Esophagus muscularis mucosa (tissue), 4 donors: ENCODE data around the gene ATRX. TPM values are rescaled to one million over a fixed set of nuclear protein-coding genes. Genes with fewer than 3 reads are reported as not detected.
A peak's percentile ranks its signal among the peaks of the same experiment; 100 is the strongest.

Experiments
- DNase-seq: peaks from one replicate; pipeline ENCODE4 v3.0.0-alpha.2; 2017; ENCODE audit errors: extremely low spot score
- H3K27ac ChIP-seq, 4 donors: fragments of 200-600 bp; sonication (generic); replicated peaks in 1 of 4; 1 replicate in 3 of 4; 2 replicates in 1 of 4; pipeline ENCODE4 v1.5.1; 2016 to 2019; ENCODE audit warnings: mild to moderate bottlenecking in 1 of 4
- H3K27me3 ChIP-seq, 4 donors: fragments of 200-600 bp; sonication (generic); one replicate each; pipeline versions ENCODE4 v1.5.1 to v1.6.0; 2016 to 2019
- H3K36me3 ChIP-seq, 4 donors: fragments of 200-600 bp; sonication (generic); one replicate each; pipeline ENCODE4 v1.5.1; 2016 to 2019
- H3K4me1 ChIP-seq, 4 donors: fragments of 200-600 bp; sonication (generic); one replicate each; pipeline ENCODE4 v1.5.1; 2016 to 2019
- H3K4me3 ChIP-seq, 4 donors: fragments of 200-600 bp; sonication (generic); 1 replicate in 2 of 4; 2 replicates in 2 of 4; pipeline ENCODE4 v1.5.1; 2016 to 2019; ENCODE audit warnings: mild to moderate bottlenecking in 4 of 4, moderate library complexity in 1 of 4
- H3K9me3 ChIP-seq, 4 donors: fragments of 200-600 bp; sonication (generic); 1 replicate in 3 of 4; 2 replicates in 1 of 4; pipeline ENCODE4 v1.5.1; 2016 to 2019
- CTCF ChIP-seq, 3 experiments: fragments of 200-600 bp in 2 of 3; fragments of 450-650 bp in 1 of 3; sonication (generic) in 2 of 3; IDR thresholded peaks; one replicate each; pipeline ENCODE4 v1.5.1; 2017 to 2019; ENCODE audit warnings: antibody characterized with exemption in 3 of 3, mild to moderate bottlenecking in 2 of 3, moderate library complexity in 1 of 3
- EP300 ChIP-seq: sonication (generic); formaldehyde crosslinking; IDR thresholded peaks from one replicate; pipeline ENCODE4 v1.6.1; 2017; ENCODE audit warnings: antibody characterized with exemption
- POLR2A ChIP-seq: fragments of 450-650 bp; IDR thresholded peaks from one replicate; pipeline ENCODE4 v1.6.1; 2017; ENCODE audit warnings: antibody characterized with exemption, moderate library complexity, mild to moderate bottlenecking, low read depth
- POLR2AphosphoS5 ChIP-seq, 2 donors: sonication (generic); formaldehyde crosslinking; IDR thresholded peaks; one replicate each; pipeline ENCODE4 v1.6.1; 2017; ENCODE audit warnings: antibody characterized with exemption in 2 of 2
- WGBS: methylation state at CpG from one replicate; pipeline ENCODE4 v1.1.5; 2018; 5-methylcytosine and 5-hydroxymethylcytosine counted together
- intact Hi-C: fragments of 100-400 bp; cut with DNase I; formaldehyde crosslinking; loops from one replicate; pipeline ENCODE4 v1.15.1; 2023
- total RNA-seq, 4 donors: library from RNA; depleted of rRNA; stranded (reverse); fragments of >200 nt; gene quantifications; one replicate each; pipeline versions ENCODE4 v1.1.0 to v1.2.1, GENCODE V29; 2016

Gene ATRX
- total RNA-seq, 4 donors from 2014 or later = 71.1 to 105 (median 95.8) TPM

- intact Hi-C loops = no loop called here
- WGBS = 70% methylated on average over 1 of the region's 1 CpG
Observed at GRCh38 chrX:77802201-77802600, 16.2 kb upstream of the ATRX start.

GRCh38 chrX:77795124-77795523, 9.1 kb upstream of the ATRX start:
- Histone ChIP-seq H3K9me3 (no peaks in the 10 kb centered on the region), H3K4me1 (no peaks in the 10 kb centered on the region), H3K4me3 (no peak overlapping the region), H3K27me3 (no peaks in the 10 kb centered on the region), H3K27ac (no peak overlapping the region), H3K36me3 (no peaks in the 10 kb centered on the region)
- 88% methylated on average over 1 of the region's 1 CpG for WGBS
- no peak for TF ChIP-seq EP300
- no peak for TF ChIP-seq POLR2AphosphoS5 (IDR thresholded peaks at IDR 0.05)
- no peak for TF ChIP-seq POLR2A
- no peak for DNase-seq
- intact Hi-C loops = no loop called here

More at GRCh38 chrX:77802201-77802600, 16.2 kb upstream of the ATRX start:
- no peaks in the 10 kb centered on the region for H3K27me3 ChIP-seq
- no peak overlapping the region for H3K4me3 ChIP-seq
- no peak overlapping the region for H3K27ac ChIP-seq
- no peaks in the 10 kb centered on the region for H3K4me1 ChIP-seq
- TF ChIP-seq CTCF (IDR thresholded peaks at IDR 0.05) (no peak), POLR2AphosphoS5 (IDR thresholded peaks at IDR 0.05) (no peak), POLR2A (no peak), EP300 (no peak)
- H3K36me3 ChIP-seq = no peaks in the 10 kb centered on the region
- no peaks in the 10 kb centered on the region for H3K9me3 ChIP-seq
- DNase-seq = no peak

DNA sequence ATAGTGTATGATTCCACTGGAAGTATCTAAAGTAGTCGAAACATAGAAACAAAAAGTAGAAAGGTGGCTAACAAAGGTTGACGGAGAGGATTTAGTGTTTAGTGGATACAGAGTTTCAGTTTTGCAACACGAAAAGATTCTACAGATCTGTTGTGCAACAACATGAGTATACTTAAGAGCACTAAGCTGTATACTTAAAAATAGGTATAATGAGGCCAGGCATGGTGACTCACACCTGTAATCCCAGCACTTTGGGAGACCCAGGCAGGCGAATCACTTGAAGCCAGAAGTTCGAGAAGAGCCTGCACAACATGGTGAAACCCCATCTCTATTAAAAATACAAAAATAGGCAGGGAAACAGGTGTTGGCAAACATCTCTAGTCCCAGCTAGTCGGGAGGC, 7.9 kb upstream of the ATRX start:
- Histone ChIP-seq H3K9me3 (no peaks in the 10 kb centered on the region), H3K4me1 (no peaks in the 10 kb centered on the region), H3K27ac (no peak overlapping the region), H3K36me3 (no peaks in the 10 kb centered on the region), H3K4me3 (no peak overlapping the region), H3K27me3 (no peaks in the 10 kb centered on the region)
- 86% methylated on average over 6 of the region's 6 CpGs for WGBS
- intact Hi-C loops = no loop called here
- no peak for TF ChIP-seq POLR2AphosphoS5 (IDR thresholded peaks at IDR 0.05)
- TF ChIP-seq CTCF (IDR thresholded peaks at IDR 0.05) = no peak
- TF ChIP-seq POLR2A = no peak
- TF ChIP-seq EP300 = no peak
- DNase-seq = no peak

DNA sequence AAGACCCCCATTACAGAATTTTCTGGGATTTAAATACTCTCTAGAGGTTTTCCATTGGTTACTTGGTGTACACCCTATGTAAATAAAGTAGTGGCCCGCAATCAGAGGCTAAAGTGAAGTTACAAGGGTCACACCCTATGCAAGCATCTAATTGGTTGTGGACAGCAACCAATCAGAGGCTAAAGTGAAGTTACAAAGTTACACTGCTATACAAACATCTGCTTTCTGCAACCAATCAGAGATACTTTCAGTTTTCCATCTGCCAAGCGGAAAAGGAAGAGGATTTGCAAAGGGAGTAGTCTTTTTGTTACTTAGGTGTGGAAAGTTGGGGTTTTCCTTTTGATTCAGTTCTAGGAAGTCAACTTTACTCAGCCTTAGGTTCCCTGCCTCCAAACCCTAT, 2.0 kb upstream of the ATRX start:
- H3K4me3 ChIP-seq = peak overlapping the region; percentile 11 to 38 (median 28)
- WGBS = 66% methylated on average over 2 of the region's 2 CpGs
- no peak for TF ChIP-seq POLR2AphosphoS5 (IDR thresholded peaks at IDR 0.05)
- TF ChIP-seq EP300 = no peak
- TF ChIP-seq CTCF (IDR thresholded peaks at IDR 0.05) = no peak
- no peak for TF ChIP-seq POLR2A
- DNase-seq = no peak
- no peaks in the 10 kb centered on the region for H3K27me3 ChIP-seq
- no peaks in the 10 kb centered on the region for H3K36me3 ChIP-seq
- intact Hi-C loops = loop anchor here (10.0 kb wide), 1 partner anchor 107 kb away; the partner anchor contains the start of genes COX7B and MAGT1
- H3K9me3 ChIP-seq = no peaks in the 10 kb centered on the region
- H3K4me1 ChIP-seq = peaks cover 0 to 24% (median 10%) of the 10 kb centered on the region in 4 donors
- H3K27ac ChIP-seq = no peak overlapping the region

DNA sequence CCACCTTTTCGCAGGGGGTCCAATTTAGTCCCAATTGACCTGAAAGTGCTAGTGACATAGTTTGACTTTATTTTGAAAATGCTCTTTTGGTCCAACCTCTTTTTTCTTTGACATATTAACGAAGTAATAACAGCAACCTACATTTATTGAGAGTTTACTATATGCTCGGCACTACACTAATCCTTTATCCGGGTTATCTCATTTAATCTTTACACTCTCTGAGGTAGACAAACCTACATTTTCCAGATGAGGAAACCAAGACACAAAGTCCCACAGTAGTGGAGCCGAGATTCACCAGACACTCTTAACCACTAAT, 307 bp upstream of the ATRX start:
- no peaks in the 10 kb centered on the region for H3K27me3 ChIP-seq
- DNase-seq = no peak
- H3K27ac ChIP-seq = peak overlapping the region; percentile 84 to 92 (median 86)
- no peaks in the 10 kb centered on the region for H3K36me3 ChIP-seq
- TF ChIP-seq EP300 (no peak), CTCF (IDR thresholded peaks at IDR 0.05) (no peak), POLR2A (no peak), POLR2AphosphoS5 (IDR thresholded peaks at IDR 0.05) (no peak)
- H3K4me1 ChIP-seq = peaks cover 0 to 25% (median 17%) of the 10 kb centered on the region in 4 donors
- peak overlapping the region; percentile 57 to 77 (median 68) for H3K4me3 ChIP-seq
- intact Hi-C loops = loop anchor here (10.0 kb wide), 1 partner anchor 108 kb away; the partner anchor contains the start of genes COX7B and MAGT1
- no peaks in the 10 kb centered on the region for H3K9me3 ChIP-seq
- 49% methylated on average over 5 of the region's 5 CpGs for WGBS
